ENCODE measurements around the gene ASB18. TPM values are rescaled to one million over a fixed set of nuclear protein-coding genes. Genes with fewer than 3 reads are reported as not detected.

ASB18 gene
- polyA plus RNA-seq, 1 donor: 14.5 TPM

DNA sequence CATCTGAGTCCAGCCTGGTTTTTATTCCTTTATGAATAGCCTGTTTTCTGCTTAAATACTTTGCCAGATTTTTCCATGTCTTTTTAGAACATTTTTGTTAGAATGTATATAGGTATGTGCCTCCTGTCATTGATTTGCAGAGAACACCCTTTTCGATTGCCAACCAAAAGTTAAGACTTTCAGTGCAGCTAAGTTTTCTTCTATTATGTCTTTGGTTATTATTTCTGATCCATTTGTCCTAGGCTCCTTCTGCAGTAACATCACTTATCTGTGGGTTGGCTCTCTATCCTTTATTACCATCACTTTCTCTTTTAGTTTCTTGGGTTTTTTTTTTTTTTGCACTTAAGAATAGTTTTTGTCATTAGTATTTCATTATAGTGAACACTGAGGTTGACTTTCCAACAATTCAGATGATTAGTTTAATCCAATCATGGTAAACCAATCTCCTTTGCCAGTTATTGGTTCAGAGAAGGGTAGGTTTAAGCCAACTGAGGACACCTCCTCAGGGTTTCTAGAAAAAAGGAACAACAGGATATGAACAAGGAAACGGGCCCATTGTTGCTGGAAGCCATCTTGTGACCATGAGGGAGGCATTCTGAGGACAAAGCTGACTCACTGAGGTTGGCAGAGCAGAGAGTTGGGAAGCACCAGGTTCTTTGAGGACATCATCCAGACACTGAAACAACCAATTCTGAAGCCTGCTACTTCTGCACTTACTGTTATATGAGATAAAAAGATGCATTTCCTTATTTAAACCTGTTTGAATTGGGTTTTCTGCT lies 58.1 kb downstream of the ASB18 start:
- DNase-seq: no peak

DNA sequence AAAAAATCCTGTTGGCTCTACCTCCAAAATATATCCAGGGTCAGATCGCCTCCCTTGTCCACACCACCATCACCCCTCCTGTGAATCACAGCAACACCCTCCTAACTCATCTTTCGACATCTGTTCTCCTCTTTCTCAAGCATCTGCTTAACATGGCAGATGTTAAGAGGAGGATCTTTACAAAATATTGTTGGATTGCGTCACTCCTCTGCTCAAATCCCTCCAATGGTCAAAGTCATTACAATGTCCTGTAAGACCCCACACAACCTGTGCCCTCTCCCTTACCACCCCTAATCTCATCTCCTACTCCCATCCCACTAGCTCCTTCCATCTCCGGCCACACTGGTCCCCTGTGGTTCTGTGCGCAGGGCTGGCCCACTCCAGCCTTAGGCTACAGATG lies 59.3 kb downstream of the ASB18 start:
- DNase-seq: no peak

DNA sequence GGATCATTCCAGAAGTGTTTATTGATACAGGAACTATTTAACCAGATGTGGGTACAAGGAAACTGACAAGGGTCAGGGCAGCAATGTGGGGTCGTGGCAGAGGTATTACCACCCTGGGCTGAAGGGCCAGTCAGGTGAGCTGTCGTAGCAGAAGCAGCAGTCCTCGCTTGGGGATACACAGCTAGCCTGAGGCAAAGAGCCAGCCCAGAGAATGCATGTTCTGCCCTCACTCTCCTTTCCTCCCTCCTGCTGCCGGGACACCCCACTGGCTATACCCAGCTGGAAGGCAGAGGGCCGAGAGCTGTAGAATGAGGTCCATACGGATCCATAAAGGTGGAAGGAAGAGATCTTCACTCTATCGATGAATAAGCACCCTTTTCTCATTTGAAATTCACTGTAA lies 63.8 kb downstream of the ASB18 start:
- DNase-seq: no peak

DNA sequence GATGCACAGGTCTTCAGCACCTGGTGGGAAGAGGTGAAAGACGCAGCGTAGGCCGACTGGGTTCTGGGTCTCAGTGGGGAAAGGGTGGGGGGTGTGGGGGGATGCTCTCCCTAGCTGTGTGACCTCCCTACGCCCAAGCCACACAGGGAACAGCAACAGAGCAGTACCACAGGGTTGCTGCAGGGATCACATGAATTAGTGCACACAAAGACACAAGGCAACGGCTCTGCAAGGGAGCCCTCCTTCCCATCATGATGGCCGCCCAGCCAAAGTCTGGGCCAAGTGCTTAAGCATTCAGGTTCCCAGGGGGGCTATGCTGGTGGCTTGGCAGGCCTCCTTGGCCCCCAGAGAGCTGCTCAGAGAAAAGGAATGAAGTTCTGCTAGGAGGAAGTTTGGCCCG lies 67.8 kb downstream of the ASB18 start:
- no peak for DNase-seq

DNA sequence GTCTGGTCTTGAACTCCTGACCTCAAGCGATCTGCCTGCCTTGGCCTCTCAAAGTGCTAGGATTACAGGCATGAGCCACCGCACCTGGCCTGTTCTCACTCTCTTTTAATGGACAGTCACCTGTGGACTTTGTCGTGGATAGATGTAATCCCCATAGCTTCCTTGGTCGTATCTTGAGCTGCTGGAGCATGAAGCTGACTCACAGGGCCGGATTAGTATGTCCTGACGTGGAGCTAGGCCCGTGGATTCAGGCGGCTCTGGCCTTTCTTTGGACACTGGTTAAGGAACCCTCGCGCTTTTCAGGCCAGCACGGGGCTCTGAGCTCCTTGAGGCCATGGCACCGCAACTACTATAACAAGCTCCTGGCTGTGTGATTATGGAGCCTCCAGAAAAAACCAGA lies 68.5 kb downstream of the ASB18 start:
- no peak for DNase-seq

DNA sequence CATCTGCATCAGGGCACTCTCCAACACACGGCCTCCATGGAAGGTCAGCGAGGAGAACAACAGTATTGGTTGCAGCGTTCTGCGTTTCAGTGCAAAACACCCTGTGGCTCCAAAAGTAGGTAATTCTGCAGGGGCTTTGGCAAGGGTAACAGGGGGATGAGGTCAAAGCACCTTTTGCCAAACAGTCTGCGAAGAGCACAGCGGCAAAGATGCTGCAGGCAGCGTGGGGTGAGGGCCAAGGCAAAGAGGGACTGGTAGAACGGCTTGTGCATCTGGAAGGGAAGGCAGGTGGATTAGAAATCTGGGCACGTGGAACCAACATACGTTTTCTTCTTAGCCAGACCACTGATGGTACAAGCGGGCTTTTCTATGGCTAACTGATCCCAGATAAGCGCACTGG lies 69.4 kb downstream of the ASB18 start:
- no peak for DNase-seq

DNA sequence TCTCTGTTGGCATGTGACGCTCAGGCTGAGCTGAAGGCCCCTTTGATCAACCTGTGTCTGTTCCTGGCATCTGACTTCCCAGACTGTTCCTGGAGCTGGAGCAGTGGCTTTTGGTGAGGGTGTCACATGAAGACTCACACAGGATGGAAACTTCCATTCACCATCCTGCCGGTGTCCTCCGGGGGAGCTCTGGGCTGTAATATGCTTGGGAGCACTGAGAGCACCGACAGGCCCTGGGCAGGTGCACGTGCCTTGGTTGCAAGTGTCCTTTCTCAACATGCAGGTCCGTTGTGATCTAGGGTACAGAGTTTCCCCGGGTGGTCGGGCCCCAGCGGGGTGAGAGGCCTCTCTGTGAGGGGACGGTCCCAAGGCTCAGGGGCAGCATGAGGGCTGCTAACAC lies 71.2 kb downstream of the ASB18 start:
- no peak for DNase-seq

DNA sequence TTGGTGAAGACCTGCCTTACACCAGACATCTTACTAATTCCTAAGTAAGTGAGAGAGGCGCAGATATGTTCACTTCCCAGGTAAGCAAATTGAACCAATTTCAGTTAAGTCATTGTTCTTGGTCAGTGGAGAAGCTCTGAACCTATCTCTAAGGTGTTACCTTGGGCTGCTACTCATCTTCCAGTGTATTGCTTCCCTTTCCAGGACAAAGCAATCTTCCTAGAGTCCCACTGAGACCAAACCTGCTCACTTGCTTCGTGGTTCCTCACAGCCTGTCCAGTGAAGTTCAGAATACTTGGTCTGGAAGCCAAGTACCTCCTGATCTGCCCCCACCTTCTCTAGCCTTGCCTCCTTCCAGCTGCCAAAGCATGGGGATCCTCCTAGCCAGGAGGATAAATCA lies 73.5 kb downstream of the ASB18 start:
- DNase-seq: no peak

DNA sequence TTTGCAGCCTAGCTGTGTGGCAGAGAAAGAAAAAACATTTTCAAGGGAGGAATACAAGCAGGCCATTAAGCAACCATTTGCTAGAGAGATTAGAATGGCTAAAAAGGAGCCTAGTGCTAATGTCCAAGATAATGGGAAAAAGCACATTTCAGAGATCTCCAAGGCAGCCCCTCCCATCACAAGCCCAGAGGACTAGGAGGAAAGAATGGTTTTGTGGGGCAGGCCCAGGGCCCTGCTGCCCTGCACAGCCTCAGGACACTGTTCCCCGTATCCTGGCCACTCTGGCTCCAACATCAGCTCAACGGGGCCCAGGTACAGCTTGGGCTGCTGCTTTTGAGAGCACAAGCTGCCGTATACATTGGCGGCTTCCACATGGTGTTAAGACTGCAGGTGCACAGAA lies 79.5 kb downstream of the ASB18 start:
- no peak for DNase-seq

DNA sequence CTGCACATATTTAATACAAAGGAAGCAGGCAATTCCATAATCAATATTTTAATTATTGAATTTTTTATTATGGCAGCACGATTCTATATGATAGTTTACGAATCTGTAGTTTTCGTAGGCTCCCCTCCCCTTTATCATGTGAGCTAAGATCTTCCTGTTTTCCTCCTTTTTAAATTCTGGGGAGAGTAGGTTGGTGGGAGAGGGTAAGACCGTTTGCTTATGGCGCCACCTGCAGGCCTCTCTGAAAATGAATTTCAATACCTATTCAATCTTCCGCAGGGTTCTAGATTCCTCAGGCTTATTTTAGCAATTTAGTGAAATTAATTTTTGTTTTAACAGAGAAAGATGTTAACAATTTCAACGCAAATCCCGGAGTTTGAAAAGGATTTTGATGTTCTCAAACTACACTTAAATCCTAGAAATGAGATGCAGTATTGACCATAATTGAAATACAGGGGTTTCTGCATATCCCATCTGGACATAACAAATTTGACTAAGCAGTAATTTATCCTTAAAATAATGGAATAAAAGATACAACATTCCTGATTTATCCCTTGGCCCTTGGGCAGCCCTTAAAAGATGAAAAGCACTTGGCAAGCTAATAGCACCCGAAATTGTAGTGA lies 83.3 kb downstream of the ASB18 start:
- DNase-seq: no peak

DNA sequence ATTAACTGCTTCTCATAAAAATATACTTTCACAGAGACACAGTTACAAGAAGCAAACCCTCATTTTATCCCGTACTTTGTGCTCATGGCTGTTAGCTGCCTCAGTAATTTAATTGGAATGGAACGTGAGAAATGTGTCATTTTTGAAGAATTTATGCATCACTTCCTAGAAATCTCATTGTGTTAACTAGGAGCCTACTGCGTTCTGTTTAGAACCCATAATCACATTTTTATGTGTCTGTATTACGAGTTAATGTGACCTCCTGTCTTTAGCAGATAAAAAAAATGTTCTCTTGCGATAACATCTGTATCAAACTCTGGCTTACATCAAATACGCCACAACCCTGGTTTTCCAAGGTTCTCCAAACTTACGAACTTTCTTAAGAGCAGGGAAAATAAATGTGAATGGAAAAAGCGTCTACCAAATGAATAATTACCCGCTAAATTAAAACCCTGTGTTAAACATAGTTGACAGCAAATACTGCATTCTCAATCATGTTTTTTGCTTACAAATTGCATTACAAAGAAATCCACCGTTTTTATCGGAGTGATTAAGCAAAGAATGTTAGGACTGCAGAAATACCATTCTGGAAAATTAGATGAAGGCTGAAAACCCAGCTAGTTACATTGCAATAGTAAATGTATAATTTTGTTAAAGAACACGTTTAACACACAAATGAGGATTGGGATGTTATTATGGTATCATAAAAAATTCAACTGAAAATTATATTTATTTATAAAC lies 84.0 kb downstream of the ASB18 start:
- no peak for DNase-seq

DNA sequence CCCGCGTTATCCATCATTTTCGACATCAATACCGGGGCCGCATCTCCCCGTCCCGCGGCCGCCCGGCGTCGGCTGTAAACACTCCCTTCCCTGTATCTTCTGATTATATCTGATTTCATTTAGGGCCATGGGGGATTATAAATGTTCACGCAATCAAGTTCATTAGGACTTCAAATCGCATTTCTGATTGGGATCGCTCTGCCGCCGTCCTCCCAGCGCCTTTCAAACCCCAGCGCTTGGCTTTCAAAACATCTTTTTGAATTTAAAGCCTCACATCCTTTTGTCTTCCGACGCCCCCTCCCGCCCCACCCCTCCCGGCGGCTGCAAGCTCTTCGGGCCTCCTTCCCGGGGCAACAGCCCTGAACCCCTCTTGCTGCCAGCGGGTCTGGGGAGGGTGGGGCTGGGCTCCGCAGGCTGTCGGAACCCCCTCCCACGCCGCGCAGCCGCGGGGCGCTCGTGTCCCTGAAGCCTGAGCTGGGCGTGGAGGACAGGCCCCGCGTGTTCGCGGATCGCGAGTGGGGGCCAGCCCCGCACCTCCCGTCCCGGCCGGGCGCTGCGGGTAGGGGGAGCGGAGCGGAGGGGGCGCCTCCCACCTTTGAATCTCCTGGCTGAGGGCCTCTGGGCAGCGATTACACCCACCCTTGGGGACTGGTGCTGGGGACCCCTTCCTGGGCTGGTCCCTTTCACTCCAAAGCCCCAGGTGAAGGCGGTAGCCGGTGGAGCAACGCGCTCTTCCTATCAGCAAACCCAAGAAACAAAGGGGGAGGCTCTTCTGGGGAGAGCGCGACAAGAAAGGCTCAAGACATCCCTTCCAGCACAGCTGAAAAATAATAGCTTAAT lies 84.8 kb downstream of the ASB18 start:
- no peak for DNase-seq

DNA sequence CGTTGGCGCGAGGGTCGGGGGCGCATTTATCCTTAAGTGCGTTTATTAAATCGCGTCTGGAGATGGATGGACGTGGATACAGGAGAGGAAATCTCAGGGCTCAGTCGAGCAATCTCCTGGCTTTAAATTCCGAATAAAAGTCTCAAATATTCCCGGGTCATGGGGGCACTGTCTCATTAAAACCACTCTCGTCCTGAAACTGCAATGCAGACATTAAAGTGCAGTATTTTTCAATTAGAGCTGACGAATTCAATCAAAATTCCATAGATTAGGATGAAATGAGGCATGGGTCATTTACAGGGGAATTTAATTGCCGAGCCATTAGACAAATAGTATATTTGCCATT lies 85.3 kb downstream of the ASB18 start:
- DNase-seq: no peak

DNA sequence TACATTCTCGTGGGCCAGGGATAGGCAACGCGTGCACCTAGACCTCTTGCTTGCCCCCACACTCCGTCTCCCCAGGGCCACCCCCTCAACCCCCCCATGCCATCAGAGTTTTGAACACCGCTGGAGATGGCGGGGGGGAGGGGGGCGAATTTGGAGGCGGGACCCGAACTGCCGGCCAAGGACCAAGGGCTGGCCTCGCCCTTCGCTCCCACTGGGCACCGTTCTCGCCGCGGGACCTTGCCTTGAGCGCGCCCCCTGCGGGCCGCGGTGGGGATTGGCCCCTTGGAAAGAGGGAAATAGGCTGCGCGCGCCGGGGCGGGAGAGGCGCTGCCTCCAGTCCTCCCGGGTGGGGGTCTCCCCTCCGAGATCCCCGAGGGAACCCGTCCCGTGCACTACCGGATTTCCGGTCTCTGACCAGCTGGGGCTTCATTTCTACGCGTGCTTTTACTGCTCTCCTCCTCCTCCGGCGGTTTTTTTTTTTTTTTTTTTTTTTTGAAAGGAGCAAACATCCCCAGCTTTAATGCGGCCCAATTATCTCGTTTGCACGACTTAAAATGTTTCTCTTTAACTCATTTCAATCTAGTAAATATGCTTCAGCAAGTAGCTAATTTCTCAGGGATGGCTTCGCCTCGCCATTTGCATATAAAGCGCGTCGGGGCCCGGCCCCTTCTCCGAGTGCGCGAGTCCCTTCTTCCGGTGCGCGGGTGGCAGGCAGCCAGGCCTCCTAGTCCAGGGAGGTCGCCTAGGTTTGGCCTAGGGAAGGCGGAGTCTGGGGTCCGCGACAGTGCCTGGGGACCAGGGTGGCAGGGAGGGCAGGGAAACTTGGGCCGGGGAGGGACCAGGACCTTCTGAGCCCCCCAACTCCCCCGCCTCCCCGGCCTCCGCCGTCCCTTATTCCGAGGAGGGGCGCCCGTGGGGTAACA lies 86.0 kb downstream of the ASB18 start:
- DNase-seq: no peak

DNA sequence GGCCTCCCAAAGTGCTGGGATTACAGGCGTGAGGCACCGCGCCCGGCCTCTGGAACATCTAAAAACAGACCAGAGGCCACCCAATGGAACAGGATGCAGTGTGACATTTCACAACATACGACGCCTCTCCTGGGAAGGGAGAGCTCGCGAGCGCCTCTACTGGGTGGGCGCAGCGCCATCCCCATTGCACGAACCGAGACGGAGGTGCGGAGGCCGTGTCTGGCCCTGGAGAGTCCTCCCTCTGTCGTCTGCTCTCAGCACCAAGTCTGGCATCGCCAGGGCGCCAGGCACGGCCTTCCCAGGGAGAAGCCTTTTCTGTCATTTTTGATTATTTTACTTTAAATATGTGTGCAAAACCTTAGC lies 86.6 kb downstream of the ASB18 start:
- no peak for DNase-seq

DNA sequence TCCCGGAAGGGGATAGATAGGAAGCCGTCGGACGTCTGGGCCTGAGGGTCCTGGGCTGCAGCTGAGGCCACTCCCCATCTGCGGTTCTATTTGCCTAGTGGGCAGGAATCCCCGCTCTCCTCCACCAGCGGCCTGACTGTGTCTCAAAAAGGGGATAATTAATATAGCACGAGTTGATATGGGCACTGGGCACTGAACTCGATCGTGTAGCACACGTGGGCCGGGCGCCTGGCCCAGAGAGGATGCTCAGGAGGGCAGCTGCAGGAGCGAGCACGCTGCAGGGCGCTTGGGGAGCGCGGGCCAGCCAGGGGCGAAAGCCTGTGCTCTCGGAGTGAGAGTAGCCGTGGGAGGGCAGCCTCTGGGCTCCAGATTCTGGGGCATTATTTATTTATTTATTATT lies 87.3 kb downstream of the ASB18 start:
- DNase-seq: no peak

DNA sequence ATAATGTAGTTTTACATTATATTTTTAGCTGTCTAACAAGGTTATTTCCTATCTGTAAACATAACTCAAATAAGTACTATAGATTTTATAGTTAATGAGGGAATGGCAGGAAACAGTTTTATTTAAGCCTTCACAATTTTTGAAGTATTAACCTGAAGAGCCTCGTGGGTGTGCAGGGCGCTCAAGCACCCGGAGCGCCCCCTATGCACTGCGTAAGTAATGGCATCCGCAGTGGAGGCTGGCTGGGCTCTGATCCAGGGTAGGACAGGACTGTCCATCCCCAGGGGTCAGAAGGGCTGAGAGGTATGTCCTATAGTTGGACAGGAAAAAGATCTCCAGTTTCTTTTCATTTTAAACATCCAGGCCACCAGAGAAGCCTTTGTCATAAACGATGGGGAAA lies 87.8 kb downstream of the ASB18 start:
- DNase-seq: no peak

DNA sequence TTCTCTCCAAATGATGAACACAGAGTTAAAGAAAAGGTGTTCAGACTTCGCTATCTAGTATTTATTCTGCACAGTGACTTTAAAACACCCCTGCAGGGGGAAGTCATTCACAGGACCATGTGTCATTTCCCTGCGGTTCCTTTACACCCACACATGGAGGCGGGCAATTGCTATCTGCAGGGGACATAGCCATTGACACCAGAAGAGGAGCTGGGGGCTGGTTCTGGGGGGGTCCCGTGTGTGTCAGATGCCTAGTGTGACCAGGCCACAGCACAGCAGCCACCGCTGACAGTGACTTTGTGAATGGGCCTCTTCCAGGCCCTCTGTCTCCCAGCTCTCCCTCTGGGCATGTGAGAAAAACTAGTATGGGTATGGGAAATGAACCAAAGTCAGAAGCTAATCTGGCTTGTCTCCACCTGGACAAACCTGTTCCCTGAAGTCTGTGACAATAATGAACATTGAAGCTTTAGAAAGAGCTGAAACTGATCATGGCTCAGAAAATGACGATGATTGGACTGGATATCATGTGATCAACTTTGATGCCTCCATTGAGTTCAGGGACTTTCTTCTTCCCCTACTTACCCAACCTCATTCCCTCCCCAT lies 88.6 kb downstream of the ASB18 start:
- DNase-seq: no peak

DNA sequence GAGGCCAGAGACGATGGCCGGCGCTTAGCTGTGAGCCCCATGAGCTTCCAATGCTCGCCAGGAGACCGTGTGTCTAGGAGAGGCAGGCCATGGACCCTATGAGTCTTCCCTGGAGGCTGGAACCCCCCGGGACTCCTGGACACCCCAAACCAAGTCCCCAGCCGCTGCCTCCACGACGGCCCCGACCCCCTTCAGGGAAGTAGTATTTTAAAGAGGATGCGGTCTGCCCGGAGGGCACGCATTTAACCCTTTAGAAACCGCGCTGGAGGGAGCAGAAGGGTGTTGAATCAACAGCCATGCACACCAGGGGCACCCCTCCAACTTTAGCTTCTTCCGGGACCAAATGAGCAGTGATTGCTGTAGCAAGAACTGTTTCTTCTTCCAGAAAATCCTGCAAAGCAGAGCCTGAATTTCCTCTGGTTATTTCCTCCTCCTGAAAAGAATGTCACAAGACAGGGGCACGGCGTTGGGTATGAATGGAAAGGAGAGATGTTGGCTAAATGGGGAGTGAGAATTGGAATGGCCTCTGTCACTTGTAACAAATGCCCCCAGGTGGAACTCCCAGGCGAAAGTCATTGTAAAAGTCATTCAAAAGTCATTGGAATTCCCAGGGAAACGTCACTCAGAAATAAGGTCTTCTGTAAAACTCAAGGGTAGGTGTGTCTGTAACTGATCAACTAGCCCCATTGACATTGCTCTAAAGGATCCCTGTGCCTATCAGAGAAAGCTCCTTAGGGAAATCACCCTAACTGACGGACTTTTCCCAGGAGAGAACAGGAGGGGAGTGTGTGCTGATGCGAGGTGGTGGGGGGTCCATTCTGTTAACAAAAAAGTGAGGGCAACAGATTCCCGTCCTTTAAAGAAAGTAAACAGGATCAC lies 90.2 kb downstream of the ASB18 start:
- DNase-seq: no peak

DNA sequence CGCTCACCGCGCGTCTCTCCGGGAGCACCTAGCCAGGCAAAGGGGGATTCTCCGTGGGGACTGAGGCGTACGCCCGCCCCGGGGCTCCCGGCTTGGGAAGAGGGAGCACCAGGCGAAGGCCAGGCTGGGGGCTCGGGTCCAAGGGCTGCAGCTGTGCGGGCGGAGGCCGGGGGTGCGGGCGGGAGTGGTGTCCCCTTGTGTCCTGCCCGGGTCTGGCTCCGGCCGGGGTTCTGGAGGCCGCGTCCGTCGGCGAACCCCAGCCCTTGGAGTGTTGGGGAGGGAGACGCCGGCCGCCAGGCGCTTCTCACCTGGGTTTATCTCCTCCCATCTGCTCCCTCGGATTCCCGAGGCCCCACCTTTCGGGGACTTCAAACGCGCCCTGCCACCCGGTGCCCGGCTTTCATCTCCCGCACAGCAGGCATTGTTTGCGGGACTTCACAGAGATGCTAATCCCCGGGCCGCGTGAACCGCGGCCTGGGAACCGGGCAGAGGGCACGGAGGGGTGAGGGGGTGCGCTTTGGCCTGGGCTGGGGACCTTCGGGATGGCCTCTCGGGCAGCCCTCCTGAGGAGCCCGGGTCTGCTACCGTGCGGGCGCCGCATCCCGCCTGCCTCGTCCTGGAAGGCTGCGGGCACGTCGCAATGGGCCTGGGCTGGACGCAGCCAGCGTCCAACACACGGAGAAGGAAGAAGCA lies 91.0 kb downstream of the ASB18 start:
- DNase-seq: no peak
